GM23338 (cell line): Measurements from ENCODE around the gene DHX34. TPM values are rescaled to one million over a fixed set of nuclear protein-coding genes. Genes with fewer than 3 reads are reported as not detected.
A peak's percentile ranks its signal among the peaks of the same experiment; 100 is the strongest.

Experiments used
- ATAC-seq: fragments of 200-7000 bp; cut with Tn5 transposase; 3 replicates; pipeline ENCODE4 v1.9.1; 2020
- DNase-seq: peaks from one replicate; pipeline ENCODE4 v3.0.0-alpha.2; 2015; ENCODE audit warnings: low spot score
- H2AFZ ChIP-seq: fragments of 200-600 bp; sonication (generic); 2 replicates; pipeline ENCODE4 v1.8.0; 2016; ENCODE audit warnings: antibody characterized with exemption, mild to moderate bottlenecking, moderate library complexity
- H3F3A ChIP-seq: fragments of 200-600 bp; sonication (generic); replicated peaks from 2 replicates; pipeline ENCODE4 v1.8.0; 2017; ENCODE audit warnings: antibody characterized with exemption, mixed run types, low read depth
- H3K27ac ChIP-seq: fragments of 200-600 bp; sonication (generic); 2 replicates; pipeline ENCODE4 v1.6.1; 2016; ENCODE audit warnings: low read depth
- H3K27me3 ChIP-seq: fragments of 200-600 bp; sonication (generic); 2 replicates; pipeline ENCODE4 v1.8.0; 2016; ENCODE audit warnings: mild to moderate bottlenecking, mixed run types, moderate library complexity; ENCODE audit not compliant: insufficient read depth
- H3K36me3 ChIP-seq: fragments of 200-600 bp; sonication (generic); 2 replicates; pipeline ENCODE4 v1.8.0; 2016; ENCODE audit warnings: mild to moderate bottlenecking; ENCODE audit not compliant: insufficient read depth
- H3K4me1 ChIP-seq: fragments of 200-600 bp; sonication (generic); 2 replicates; pipeline ENCODE4 v1.8.0; 2016; ENCODE audit warnings: mild to moderate bottlenecking, moderate library complexity; ENCODE audit not compliant: insufficient read depth
- H3K4me2 ChIP-seq: fragments of 200-600 bp; sonication (generic); 2 replicates; pipeline ENCODE4 v1.7.1; 2017; ENCODE audit warnings: mixed run types
- H3K4me3 ChIP-seq: fragments of 200-600 bp; sonication (generic); 2 replicates; pipeline ENCODE4 v1.6.1; 2016; ENCODE audit warnings: mixed run types
- H3K79me2 ChIP-seq: fragments of 200-600 bp; sonication (generic); replicated peaks from 2 replicates; pipeline ENCODE4 v1.8.0; 2017; ENCODE audit warnings: mild to moderate bottlenecking; ENCODE audit not compliant: insufficient read depth
- H3K9me2 ChIP-seq: fragments of 200-600 bp; sonication (generic); 2 replicates; pipeline ENCODE4 v1.8.0; 2017; ENCODE audit not compliant: insufficient read depth
- H4K20me1 ChIP-seq: fragments of 200-600 bp; sonication (generic); replicated peaks from 2 replicates; pipeline ENCODE4 v1.8.0; 2017; ENCODE audit warnings: mild to moderate bottlenecking; ENCODE audit not compliant: insufficient read depth
- H3K27ac Mint-ChIP-seq: 2 replicates; pipeline ENCODE4 v1.8.0; 2020; ENCODE audit warnings: inconsistent platforms, mild to moderate bottlenecking, moderate library complexity, mixed read lengths
- H3K27me3 Mint-ChIP-seq: 3 replicates; pipeline ENCODE4 v1.8.0; 2022; ENCODE audit warnings: low read depth, mild to moderate bottlenecking, moderate library complexity, mixed read lengths, inconsistent platforms; ENCODE audit not compliant: insufficient read depth, poor library complexity
- H3K36me3 Mint-ChIP-seq: 3 replicates; pipeline ENCODE4 v1.8.0; 2021; ENCODE audit warnings: low read depth, mild to moderate bottlenecking, inconsistent platforms, moderate library complexity, mixed read lengths
- H3K4me1 Mint-ChIP-seq: 3 replicates; pipeline ENCODE4 v1.8.0; 2020; ENCODE audit warnings: mild to moderate bottlenecking, inconsistent platforms, mixed read lengths
- H3K4me3 Mint-ChIP-seq: 3 replicates; pipeline ENCODE4 v1.8.0; 2021; ENCODE audit warnings: moderate library complexity, mild to moderate bottlenecking, inconsistent platforms, mixed read lengths
- H3K9me3 Mint-ChIP-seq: 3 replicates; pipeline ENCODE4 v1.8.0; 2020; ENCODE audit warnings: moderate library complexity, mild to moderate bottlenecking, inconsistent platforms, mixed read lengths
- CTCF ChIP-seq, 2 experiments: fragments of 200-600 bp in 1 of 2; sonication (generic) in 1 of 2; conservative IDR thresholded peaks; 2 replicates each; pipeline versions ENCODE4 v1.5.1 to v1.6.1; 2016 to 2017; ENCODE audit warnings: antibody characterized with exemption in 2 of 2, low read depth in 2 of 2, mild to moderate bottlenecking in 2 of 2, moderate library complexity in 1 of 2
- ETS1 ChIP-seq: IDR thresholded peaks from 2 replicates; pipeline ENCODE4 v1.6.1; 2016; ENCODE audit warnings: antibody characterized with exemption
- EZH2phosphoT487 ChIP-seq: fragments of 200-600 bp; sonication (generic); IDR thresholded peaks from one replicate; pipeline ENCODE4 v1.8.1; 2018; ENCODE audit warnings: antibody characterized with exemption; ENCODE audit not compliant: unreplicated experiment
- NANOG ChIP-seq: IDR thresholded peaks from 2 replicates; pipeline ENCODE4 v1.6.1; 2016; ENCODE audit warnings: antibody characterized with exemption, borderline replicate concordance
- REST ChIP-seq: IDR thresholded peaks from one replicate; pipeline ENCODE4 v1.6.1; 2018; ENCODE audit warnings: antibody characterized with exemption; ENCODE audit not compliant: unreplicated experiment
- STAT1 ChIP-seq: IDR thresholded peaks from one replicate; pipeline ENCODE4 v1.6.1; 2016; ENCODE audit warnings: antibody characterized with exemption; ENCODE audit not compliant: unreplicated experiment
- ZNF462 ChIP-seq: fragments of 250-450 bp; sonication (Bioruptor Pico); IDR thresholded peaks from 2 replicates; pipeline ENCODE4 v1.5.0; 2020; ENCODE audit warnings: mild to moderate bottlenecking, moderate library complexity
- polyA plus RNA-seq: library from polyadenylated mRNA; unstranded; fragments of >200 nt; fragmentation: Nextera tagmentation; extraction: Ambion mirVana; gene quantifications from 2 replicates; pipeline ENCODE4 v1.2.1, GENCODE V29; 2016
- total RNA-seq: library from RNA; depleted of rRNA; stranded (reverse); fragments of >200 nt; shearing (Covaris generic); gene quantifications from 2 replicates; pipeline ENCODE4 v1.2.3, GENCODE V29; 2014

Gene DHX34
- total and polyA plus RNA-seq, 2 experiments from 2014 or later = 16.3 to 50.1 TPM

- Mint-ChIP-seq H3K9me3 (peaks cover 3% of the 10 kb centered on the region; the same call in 1 of the 3 replicates), H3K27ac (no peak overlapping the region), H3K4me1 (no peaks in the 10 kb centered on the region), H3K27me3 (peaks cover 12% of the 10 kb centered on the region), H3K4me3 (no peak overlapping the region), H3K36me3 (no peaks in the 10 kb centered on the region)
- ATAC-seq (peak; percentile 44; the same call in 2 of the 3 replicates), DNase-seq (peak; percentile 46)
- TF ChIP-seq EZH2phosphoT487 (no peak), STAT1 (no peak), CTCF (conservative IDR thresholded peaks at IDR 0.05; ENCODE audit: low read depth in 2 of 2) (no peak), REST (no peak), NANOG (no peak)
- no peaks in the 10 kb centered on the region for H3F3A ChIP-seq
- H3K27me3 ChIP-seq = no peaks in the 10 kb centered on the region
- no peaks in the 10 kb centered on the region for H3K9me2 ChIP-seq
- no peak overlapping the region for H3K27ac ChIP-seq
- no peaks in the 10 kb centered on the region for H3K4me1 ChIP-seq
- H4K20me1 ChIP-seq = no peaks in the 10 kb centered on the region
- no peaks in the 10 kb centered on the region for H3K36me3 ChIP-seq
- H2AFZ ChIP-seq = 0 out of 2 replicates have a peak overlapping the region, but pooled peaks have one; percentile 14
- no peaks in the 10 kb centered on the region for H3K79me2 ChIP-seq
- H3K4me3 ChIP-seq = no peak overlapping the region
- H3K4me2 ChIP-seq = no peak overlapping the region
These were observed 33.8 kb upstream of the DHX34 start for GRCh38 chr19:47315125-47315821.

- Histone ChIP-seq H4K20me1 (no peaks in the 10 kb centered on the region), H3K27ac (no peak overlapping the region), H2AFZ (no peak overlapping the region), H3K36me3 (no peaks in the 10 kb centered on the region), H3K9me2 (no peaks in the 10 kb centered on the region), H3F3A (no peaks in the 10 kb centered on the region), H3K4me3 (no peak overlapping the region), H3K79me2 (no peaks in the 10 kb centered on the region), H3K4me2 (no peak overlapping the region), H3K4me1 (no peaks in the 10 kb centered on the region), H3K27me3 (no peaks in the 10 kb centered on the region)
- no peak for DNase-seq
- H3K36me3 Mint-ChIP-seq = no peaks in the 10 kb centered on the region
- ATAC-seq = no peak
- no peak overlapping the region for H3K4me3 Mint-ChIP-seq
- H3K27ac Mint-ChIP-seq = no peak overlapping the region
- H3K27me3 Mint-ChIP-seq = peaks cover 12% of the 10 kb centered on the region
- peaks cover 3% of the 10 kb centered on the region; the same call in 1 of the 3 replicates for H3K9me3 Mint-ChIP-seq
- H3K4me1 Mint-ChIP-seq = no peaks in the 10 kb centered on the region
- TF ChIP-seq ETS1 (no peak), ZNF462 (no peak)
These were observed 32.6 kb upstream of the DHX34 start for GRCh38 chr19:47316513-47316912.
